Midbrain (tissue), 1 donor: Measurements from ENCODE around the gene TCP10L.
"Not testable (repeated sequence)": the region's sequence is repeated elsewhere in the genome, so short reads cannot be mapped to it uniquely, and the experiment has no call there.

Source experiments
- DNase-seq: peaks from one replicate; lab custom pipeline; 2025; lab: John Stamatoyannopoulos, UW

Gene TCP10L

DNA sequence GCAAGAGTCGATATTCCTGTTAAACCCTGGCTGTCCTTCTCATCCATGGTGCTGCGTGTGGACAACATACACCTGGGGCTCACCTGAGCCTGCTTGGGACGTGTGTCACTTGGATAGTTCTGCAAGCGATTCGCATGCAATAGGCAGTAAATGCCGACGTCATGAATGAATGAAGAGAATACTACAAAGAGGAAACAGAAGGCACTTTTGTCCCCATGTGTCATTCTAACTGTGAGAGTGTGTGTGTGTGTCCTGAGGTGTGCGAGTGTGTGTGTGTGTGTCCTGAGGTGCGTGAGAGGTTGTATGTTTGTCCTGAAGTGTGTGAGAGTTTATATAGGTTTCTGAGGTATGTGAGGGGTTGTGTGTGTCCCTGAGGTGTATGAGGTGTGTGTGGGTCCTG is 647 bp upstream of the TCP10L start:
- DNase-seq: no peak

DNA sequence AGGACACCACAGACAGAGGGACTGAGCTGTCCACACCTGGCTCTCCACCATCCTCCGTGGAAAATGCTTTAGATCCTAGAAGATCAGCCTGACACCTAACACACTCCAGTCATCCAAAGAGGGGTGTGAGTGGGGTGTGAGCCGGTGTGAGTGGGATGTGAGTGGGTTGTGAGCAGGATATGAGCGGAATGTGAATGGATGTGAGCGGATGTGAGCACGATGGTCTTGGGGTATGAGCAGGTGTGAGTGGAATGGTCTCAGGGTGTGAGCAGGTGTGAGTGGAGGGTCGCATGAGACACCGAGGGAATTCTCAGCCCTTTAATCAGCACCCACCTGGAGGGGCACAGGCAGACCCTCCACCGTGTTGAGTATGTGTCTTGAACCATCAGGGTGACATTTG is 851 bp downstream of the TCP10L start:
- DNase-seq: no peak

DNA sequence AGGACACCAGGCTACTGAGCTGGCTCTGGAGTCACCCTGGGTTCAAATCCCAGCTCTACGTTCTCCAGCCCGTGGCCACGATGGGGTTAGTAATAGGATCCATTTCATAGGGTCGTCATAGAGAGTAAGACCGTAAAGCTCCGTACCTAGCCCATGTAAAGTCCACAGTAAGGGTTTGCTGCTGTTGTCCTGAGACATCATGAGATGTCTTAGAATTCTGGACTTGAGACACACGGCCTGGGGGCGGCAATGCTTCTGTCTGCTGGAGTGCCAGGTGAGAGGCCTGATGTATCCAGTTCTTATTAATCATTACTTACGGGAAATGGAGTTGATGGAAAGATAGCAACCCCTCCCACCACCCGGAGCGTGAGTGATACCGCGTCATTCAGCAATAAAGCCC is 3.6 kb downstream of the TCP10L start:
- no peak for DNase-seq

DNA sequence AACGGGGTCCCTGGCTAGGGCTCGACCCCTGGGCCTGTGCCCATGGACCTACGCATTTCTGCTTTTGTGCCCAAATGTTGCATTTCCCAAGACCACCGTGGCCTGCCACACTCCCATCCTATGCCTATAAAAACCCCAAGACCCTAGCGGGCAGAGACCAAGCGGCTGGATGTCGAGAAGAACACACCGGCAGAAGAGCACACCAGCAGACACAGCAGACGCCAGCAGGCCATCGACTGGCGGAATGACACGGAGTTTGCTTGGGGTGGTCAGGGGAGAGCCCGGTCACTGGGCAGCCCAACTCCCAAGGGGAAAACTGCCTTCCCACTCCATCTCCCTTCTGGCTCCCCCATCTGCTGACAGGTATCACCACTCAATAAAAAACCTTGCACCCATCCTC is 4.4 kb downstream of the TCP10L start:
- no peak for DNase-seq

DNA sequence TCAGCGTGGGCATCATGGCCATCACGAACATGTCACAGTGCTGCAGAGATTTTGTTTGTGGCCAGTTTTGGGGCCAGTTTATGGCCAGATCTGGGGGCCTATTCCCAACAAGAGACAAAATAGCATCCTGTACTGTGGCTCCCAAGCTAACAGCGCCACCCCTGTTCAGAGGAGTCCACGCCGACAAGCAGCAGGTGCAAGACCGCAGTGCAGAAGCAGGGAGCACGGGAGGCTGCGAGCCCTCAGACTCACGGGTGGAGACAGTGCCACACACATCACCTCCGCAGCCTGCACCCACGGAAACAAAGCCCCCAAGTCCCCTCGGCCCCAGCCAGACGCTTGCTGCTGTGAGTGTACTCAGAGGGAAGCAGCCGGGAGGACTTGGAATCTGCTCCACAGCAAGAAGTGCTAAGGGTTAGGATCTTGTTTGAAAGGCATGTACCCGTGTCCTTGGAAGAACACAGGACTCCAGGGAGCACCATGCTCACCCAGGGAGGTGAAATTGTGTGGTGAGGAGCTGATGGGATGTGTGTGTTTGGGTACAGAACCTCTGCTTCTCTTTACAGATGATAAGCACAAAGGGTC is 7.1 kb downstream of the TCP10L start:
- no peak for DNase-seq

DNA sequence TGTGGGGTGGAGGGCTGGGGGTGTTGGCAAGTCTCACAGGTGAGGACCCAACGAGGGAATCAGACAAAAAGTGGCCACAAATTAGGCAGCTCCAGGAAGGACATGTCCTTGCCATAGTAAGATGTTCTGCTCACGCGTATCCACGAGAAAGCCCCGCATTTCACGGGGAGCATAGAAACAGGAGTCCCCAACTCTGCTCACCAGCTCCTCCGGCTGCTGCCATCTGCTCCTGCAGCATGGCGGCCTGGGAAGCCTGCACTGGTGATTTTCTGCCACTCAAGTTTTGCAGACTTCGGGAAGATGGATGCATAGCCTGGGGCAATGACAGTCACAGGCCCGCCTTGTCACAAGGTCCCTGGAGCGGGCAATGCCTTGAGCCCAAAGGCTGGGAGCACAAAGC is 9.3 kb downstream of the TCP10L start:
- no peak for DNase-seq

DNA sequence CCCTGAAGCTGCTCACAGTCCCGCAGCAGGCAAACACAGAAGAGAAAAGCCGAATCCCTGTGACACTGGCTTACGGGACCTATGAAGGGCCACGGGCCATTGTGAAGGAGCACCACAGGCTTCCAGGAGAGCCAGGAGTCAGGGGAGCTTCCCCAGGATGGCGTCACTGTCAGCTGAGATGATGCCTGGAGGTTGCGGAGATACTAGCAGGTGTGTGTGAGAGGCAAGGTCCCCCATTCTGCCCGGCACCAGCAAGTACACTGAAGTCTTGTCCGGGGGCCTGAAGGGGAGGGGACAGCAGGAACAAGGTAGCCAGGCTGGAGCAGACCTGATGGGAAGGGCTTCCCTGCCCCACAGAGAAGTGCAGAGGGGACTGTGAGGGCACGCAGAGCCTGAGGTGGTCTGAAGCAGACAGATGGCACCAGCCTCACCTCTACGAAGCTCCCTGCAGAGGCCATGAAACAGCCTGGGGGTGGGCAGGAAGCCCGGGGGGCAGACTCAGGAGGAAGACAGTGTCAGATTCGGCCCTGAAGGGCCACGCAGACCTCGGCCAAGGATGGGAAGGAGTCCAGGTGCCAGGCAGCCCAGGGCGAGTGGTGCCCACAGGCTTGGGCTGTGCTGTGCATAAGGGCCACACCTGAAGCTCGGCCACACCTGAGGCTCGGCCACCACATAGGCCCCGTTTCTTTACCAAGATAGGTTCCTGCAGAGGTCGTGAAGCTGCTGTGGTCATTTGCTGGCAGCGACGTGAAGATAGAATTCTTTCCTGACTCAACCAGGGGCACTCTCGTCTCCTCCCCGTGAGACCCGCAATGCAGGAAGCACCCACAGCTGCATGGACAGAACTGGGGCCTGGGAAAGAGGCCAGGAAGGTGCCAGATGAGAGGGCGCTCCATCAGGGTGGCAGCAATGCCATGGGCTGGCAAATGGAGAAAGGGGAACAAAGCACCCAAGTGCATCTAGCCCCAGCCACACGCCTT is 10.1 kb downstream of the TCP10L start:
- no peak for DNase-seq

DNA sequence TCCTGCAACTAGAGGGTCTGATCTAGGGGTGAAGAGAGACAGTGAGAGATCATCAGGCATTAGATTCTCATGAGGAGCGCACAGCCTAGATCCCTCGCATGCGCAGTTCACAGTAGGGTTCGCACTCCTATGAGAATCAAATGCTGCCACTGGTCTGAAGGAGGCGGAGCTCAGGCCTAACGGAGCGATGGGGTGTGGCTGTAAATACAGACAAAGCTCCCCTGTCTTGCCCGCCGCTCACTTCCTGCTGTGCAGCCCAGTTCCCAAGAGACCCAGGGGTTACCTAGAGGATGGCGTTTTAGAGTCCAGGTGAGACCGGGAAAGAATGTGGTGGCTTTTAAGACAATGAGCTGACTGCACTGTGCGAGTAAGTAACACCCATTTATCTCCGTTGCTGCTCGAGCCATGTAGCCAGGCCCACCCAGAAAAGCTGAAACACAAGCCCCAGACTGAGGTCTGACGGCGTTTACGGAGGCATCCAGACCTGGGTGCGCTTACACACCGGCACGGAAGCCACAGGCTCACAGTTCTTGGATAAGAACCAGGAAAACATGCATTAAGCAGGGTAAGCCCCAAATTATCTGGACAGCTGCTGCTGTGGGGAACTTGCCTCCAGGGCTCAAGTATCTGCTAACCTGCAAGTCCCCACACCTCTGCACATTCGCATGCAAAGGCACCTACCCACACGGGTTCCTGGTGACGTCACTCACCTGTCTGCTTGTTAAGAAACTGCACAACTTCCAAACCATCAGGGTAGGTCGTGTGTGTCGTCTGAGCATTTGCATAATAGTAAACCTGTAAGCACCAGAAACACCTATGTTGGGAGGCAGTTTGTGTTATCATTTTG is 12.5 kb downstream of the TCP10L start:
- DNase-seq: no peak

DNA sequence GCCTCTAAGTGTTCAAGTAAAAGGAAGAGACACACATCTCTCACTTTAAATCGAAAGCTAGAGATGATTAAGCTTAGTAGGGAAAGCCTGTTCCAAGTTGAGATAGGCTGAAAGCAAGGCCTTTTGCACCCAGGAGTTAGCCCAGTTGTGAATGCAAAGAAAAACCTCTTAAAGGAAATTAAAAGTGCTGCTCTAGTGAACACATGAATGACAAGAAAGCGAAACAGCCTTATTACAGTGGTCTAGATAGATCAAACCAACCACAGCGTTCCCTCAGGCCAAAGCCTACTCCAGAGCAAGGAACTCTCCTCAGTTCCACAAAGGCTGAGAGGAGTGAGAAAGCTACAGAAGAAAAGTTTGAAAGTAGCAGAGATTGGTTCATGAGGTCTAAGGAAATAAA is 14.9 kb downstream of the TCP10L start:
- DNase-seq: no peak

DNA sequence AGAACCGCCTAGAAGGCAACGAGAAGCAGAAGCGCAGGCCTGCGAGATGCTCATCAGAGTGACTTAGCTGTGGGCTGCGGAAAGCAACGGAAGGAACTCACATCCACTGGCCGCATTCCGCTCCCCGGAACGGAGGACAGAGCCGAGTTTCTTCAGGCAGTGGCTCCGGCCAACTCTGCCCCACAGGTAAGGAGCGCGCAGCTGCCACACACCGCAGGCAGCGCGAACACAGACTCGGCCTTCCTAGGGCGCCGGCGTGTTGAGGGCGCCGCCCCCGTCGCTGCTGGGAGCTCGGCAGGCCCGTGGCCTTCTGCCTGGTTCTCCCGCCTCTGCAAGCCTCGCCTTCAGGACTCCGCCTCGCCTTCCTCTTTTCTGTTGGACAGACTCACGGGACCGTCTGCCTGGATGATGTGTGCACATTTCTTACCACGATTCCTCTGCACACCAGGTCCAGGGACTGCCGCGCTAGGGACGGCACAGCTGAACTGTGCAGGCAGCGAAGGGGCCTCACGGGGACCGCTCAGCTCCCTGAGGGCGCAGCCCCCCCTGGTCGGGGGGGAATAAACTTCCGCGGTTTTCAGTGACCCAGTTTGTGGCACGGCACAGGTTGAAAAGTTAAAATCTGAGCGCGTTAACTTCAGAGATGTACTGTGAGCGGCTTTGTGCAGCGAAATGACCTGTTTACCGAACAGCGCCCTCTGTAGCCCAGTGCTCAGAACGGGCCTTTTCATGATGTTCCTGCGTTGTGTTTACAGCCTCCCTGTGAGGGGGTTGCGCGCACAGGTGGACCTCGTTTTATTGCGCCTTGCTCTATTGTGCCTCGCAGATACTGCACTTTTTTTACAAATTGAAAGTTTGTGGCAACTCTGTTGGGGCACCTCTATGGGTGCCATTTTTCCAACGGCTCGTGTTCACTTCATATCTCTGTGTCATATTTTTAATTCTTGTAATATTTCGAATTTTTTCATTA is 15.8 kb downstream of the TCP10L start:
- DNase-seq: peak; percentile 71

DNA sequence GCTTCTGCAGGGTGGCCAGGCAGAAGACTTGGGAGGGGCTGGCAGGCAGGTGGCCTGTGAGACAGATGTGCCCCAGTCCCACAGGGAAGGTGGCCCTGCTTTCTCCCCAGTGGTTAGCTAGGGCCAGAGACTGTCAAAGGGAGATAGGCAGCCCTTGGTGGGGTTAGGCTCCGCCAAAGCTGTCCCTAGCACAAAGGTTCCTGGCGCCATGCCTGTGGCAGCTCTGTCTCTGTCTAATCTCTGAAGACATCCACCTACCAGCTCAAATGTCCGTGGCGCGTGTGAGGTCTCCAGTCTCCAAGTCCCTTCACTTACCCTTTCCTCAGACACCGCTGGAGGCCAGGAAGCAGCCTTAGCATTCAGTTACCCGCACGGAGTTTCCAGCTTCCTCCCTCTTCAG is 17.7 kb downstream of the TCP10L start:
- no peak for DNase-seq

DNA sequence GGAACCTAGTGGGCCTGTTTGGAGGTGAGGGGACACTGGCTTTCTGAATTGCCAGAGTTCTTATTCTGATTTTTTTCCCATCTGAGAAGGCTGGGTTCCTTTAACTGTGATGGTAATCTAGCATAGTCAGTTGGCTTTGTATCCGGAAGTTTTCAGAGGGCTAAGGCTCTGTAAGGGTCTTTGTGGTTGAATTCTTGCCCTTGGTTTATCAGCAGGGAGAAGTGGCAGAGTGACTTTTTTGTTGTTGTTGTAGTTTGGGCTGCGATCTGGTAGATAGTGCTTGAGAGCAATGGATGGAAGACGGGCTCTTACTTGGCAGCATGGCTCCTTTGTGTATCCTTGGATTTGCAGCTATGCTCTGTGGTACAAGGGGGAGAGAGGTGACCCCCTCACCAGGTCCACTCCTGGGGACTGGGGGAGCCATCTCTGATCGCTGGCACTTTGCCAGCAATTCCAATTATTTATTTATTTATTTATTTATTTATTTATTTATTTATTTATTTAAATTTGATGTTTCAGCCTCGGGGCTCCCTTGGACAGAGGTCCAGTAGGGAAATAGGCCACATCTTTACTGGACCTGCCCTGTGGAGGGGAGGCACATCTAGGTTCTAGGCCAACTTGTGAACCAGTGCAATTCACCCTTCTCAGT is 18.5 kb downstream of the TCP10L start:
- no peak for DNase-seq

DNA sequence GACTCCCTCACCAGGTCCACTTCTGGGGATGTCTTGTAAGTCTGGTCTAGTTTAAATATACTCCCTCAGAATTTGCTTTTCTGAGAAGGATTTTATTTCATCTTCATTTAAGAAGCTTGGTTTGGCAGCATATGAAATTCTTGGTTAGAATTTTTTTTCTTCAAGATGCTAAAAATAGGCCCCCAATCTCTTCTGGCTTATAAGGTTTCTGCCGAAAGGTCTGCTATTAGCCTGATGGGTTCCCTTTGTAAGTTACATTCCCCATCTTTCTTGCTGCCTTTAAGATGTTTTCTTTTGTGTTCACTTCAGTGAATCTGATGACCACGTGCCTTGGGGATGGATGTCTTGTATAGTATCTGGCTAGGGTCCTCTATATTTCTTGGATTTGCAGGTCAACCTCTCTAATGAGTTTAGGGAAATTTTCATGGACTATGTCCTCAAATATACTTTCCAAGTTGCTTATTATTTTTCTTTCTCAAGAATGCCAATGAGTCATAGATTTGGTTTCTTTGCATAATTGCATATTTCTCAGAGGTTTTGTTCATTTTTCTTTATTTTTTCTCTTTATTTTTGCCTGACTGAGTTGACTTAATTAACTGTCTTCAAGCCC is 19.4 kb downstream of the TCP10L start:
- no peak for DNase-seq

DNA sequence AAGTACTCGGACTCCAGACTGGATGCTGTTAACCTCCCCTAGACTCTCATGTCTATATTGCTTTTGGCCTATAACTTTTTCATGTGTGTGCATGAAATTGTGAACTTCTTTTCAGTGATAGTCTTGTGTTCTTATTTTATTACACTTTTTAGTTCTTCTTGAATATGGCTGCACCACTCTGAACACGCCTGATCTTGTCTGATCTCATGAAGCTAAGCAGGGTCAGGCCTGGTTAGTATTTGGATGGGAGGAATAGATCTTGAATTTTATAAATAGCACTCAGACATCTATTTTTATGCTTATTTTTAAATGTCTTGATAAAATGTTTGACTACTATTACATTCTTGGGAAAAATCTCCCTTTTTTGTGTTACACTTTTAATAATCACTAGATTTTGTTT is 22.4 kb downstream of the TCP10L start:
- no peak for DNase-seq

DNA sequence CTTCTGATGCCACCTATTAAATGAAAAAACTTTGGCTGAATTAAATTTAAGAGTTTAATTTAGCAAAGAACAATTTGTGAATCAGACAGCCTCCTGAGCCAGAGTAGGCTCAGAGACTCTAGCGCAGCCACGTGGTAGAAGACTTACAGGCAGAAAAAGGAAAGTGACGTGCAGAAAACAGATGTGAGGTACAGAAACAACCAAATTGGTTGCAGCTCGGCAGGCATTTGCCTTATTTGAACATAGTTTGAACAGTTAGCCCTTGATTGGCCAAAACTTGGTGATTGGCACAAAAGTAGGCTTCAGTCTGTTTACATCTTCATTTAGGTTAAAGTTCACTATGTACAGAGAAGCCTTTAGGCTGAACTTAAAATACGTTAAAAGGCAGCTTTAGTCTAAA is 22.9 kb downstream of the TCP10L start:
- no peak for DNase-seq

DNA sequence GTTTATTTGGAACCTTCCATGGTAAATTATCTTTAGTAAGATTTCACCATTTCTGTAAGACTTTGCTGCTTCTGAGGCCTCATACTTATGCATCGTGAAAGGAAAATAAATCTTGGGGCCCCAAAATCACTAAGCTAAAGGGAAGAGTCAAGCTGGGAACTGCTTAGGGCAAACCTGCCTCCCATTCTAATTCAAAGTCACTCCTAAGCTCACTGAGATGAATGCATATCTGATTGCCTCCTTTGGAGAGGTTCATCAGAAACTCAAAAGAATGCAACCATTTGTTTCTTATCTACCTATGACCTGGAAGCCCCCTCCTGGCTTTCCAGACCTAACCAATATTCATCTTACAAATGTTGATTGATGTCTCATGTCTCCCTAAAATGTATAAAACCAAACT is 23.8 kb downstream of the TCP10L start:
- DNase-seq: not testable (repeated sequence)

DNA sequence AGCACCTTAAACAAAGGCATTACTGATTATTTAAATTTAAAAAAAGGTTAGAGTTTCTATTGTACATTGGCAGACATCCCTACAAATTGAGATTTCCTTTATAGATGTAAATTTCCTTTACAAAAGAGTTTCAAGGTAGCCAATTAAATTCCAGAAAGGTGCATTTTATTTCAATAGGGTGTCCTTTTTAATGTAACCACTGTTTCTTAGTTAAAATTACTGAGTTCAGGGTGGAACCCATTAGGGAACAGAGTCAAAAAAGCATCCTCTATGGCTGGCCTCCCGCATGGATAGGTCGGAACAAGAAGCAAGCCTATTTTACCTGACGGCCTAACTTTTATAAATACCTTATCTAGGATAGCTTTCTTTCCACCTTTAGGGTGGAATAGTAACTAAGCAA is 24.4 kb downstream of the TCP10L start:
- no peak for DNase-seq

DNA sequence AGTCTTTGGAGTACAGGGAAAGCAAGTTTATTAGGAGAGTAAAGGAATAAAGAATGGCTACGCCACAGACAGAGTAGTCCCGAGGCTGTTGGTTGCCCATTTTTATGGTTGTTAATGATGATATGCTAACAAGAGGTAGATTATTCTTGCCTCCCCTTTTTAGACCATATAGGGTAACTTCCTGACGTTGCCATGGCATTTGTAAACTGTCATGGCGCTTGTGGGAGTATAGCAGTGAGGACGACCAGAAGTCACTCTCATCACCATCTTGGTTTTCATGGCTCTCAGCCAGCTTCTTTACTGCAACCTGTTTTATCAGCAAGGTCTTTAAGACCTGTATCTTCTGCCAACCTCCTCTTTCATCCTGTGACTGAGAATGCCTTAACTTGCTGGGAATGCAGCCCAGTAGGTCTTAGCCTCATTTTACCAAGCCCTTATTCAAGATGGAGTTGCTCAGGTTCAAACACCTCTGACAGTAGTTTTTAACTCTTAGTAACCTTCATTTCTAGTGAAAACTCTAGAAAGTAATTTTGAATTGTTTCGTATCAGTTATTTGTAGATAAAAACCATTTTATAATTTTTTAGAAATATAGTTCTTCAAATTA is 26.2 kb downstream of the TCP10L start:
- no peak for DNase-seq

DNA sequence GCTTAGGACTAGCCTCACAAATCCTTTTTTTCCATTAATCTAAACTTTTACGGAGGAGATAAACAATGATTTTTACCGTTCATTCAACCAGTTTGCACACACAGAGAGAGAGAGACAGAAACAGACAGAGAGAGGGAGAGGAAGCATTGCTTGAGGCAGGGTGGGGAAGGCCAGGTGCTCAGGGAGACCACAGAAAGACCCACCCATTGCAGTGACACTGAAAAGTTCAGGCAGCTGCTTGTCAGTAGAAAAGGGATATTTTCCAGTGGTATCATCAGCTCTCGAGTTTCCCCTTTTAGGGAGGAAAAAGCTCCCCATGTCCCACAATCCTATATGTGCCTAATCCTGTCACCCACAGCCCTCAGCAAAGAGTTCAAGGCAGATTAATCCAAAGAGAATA is 27.2 kb downstream of the TCP10L start:
- DNase-seq: no peak
